Subcutaneous adipose tissue (tissue), 4 donors: ENCODE data around the gene CYP11A1. TPM values are rescaled to one million over a fixed set of nuclear protein-coding genes. Genes with fewer than 3 reads are reported as not detected.

Experiments used
- CTCF ChIP-seq: fragments of 450-650 bp; IDR thresholded peaks from one replicate; pipeline ENCODE4 v1.5.1; 2016; ENCODE audit warnings: low read depth, mild to moderate bottlenecking, control low read depth, antibody characterized with exemption, moderate library complexity
- total RNA-seq, 4 donors: library from RNA; depleted of rRNA; stranded (reverse); fragments of >200 nt; gene quantifications; one replicate each; pipeline ENCODE4 v1.1.0, GENCODE V29; 2016

CYP11A1 gene
- total RNA-seq, 4 donors from 2014 or later: 1.6 to 3.6 (median 2.5) TPM

GRCh38 chr15:74406517-74406916 lies 39.1 kb upstream of the CYP11A1 start:
- TF ChIP-seq CTCF: no peak

- TF ChIP-seq CTCF: no peak
These were observed 38.4 kb upstream of the CYP11A1 start for GRCh38 chr15:74405823-74406222.

GRCh38 chr15:74403991-74404563 lies 36.6 kb upstream of the CYP11A1 start:
- TF ChIP-seq CTCF: no peak

- no peak for TF ChIP-seq CTCF
These were observed 36.1 kb upstream of the CYP11A1 start for GRCh38 chr15:74403588-74403919.

- TF ChIP-seq CTCF: no peak
These were observed 35.6 kb upstream of the CYP11A1 start for GRCh38 chr15:74402873-74403587.

GRCh38 chr15:74402337-74402841 lies 34.9 kb upstream of the CYP11A1 start:
- no peak for TF ChIP-seq CTCF

GRCh38 chr15:74400915-74401757 lies 33.7 kb upstream of the CYP11A1 start:
- no peak for TF ChIP-seq CTCF
